ENCODE results near the gene COX8A. TPM values are rescaled to one million over a fixed set of nuclear protein-coding genes. Genes with fewer than 3 reads are reported as not detected.

COX8A gene
- total and polyA plus RNA-seq, 2 of the 13 experiments (the other 11 are each of a cell fraction or from before 2014, with no cell fraction given) = 202 to 406 TPM

DNA sequence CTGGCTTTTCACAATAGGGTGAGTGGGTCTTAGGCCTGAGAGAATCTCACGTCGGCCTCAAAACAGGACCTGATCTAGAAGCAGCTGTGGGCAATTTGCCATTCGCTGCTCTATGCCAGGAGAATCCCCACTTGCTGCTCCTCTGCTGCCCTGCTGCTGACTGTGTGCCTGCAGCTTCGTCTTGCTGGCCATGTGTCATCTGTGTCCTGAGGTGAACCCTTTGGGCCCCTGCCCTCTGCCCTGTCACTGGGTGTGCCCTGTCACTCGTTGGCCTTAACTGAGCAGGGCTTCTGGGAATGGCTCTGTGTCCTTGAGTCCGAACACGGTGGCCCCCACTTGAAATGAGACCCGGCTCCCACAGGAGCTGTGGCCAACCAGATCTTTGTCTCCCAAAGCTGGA, 29.4 kb upstream of the COX8A start (continued):
- no peak for TF ChIP-seq ZNF382 (CRISPR knock-in tag; IDR thresholded peaks at IDR 0.05; ENCODE audit: borderline replicate concordance)
- TF ChIP-seq NFYB (CRISPR knock-in tag; IDR thresholded peaks at IDR 0.05) = no peak
- TF ChIP-seq NPAS2 (CRISPR knock-in tag; IDR thresholded peaks at IDR 0.05; ENCODE audit: borderline replicate concordance) = no peak
- TF ChIP-seq, protein P1, sequence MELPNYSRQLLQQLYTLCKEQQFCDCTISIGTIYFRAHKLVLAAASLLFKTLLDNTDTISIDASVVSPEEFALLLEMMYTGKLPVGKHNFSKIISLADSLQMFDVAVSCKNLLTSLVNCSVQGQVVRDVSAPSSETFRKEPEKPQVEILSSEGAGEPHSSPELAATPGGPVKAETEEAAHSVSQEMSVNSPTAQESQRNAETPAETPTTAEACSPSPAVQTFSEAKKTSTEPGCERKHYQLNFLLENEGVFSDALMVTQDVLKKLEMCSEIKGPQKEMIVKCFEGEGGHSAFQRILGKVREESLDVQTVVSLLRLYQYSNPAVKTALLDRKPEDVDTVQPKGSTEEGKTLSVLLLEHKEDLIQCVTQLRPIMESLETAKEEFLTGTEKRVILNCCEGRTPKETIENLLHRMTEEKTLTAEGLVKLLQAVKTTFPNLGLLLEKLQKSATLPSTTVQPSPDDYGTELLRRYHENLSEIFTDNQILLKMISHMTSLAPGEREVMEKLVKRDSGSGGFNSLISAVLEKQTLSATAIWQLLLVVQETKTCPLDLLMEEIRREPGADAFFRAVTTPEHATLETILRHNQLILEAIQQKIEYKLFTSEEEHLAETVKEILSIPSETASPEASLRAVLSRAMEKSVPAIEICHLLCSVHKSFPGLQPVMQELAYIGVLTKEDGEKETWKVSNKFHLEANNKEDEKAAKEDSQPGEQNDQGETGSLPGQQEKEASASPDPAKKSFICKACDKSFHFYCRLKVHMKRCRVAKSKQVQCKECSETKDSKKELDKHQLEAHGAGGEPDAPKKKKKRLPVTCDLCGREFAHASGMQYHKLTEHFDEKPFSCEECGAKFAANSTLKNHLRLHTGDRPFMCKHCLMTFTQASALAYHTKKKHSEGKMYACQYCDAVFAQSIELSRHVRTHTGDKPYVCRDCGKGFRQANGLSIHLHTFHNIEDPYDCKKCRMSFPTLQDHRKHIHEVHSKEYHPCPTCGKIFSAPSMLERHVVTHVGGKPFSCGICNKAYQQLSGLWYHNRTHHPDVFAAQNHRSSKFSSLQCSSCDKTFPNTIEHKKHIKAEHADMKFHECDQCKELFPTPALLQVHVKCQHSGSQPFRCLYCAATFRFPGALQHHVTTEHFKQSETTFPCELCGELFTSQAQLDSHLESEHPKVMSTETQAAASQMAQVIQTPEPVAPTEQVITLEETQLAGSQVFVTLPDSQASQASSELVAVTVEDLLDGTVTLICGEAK (IDR thresholded peaks at IDR 0.05) = no peak
- TF ChIP-seq, protein P1 (CRISPR knock-in tag; IDR thresholded peaks at IDR 0.05) = peak; percentile 50; the same call in 1 of the 2 replicates
- no peak for TF ChIP-seq RFXANK (CRISPR knock-in tag; IDR thresholded peaks at IDR 0.05)
- TF ChIP-seq ZNF7 (CRISPR knock-in tag; IDR thresholded peaks at IDR 0.05) = no peak
- no peak for TF ChIP-seq EEA1 (CRISPR knock-in tag; IDR thresholded peaks at IDR 0.05; ENCODE audit: borderline replicate concordance)
- TF ChIP-seq, protein P2, sequence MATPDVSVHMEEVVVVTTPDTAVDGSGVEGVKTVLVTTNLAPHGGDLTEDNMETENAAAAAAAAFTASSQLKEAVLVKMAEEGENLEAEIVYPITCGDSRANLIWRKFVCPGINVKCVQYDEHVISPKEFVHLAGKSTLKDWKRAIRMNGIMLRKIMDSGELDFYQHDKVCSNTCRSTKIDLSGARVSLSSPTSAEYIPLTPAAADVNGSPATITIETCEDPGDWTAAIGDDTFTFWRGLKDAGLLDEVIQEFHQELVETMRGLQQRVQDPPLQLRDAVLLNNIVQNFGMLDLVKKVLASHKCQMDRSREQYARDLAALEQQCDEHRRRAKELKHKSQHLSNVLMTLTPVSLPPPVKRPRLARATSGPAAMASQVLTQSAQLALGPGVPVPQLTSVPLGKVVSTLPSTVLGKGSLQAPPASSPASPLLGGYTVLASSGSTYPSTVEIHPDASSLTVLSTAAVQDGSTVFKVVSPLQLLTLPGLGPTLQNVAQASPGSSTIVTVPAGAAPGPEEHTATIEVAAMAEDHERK (CRISPR knock-in tag; IDR thresholded peaks at IDR 0.05; ENCODE audit: low read depth) = no peak
- TF ChIP-seq FOXC1 (CRISPR knock-in tag; IDR thresholded peaks at IDR 0.05; ENCODE audit: borderline replicate concordance) = 0 out of 2 replicates have a peak, but pooled peaks have one; percentile 25
- TF ChIP-seq, protein P3, sequence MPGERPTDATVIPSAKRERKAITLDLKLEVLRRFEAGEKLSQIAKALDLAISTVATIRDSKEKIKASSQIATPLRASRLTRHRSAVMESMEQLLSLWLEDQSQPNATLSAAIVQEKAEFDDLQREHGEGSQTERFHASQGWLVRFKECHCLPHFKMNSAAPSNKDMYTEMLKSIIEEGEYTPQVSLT (CRISPR knock-in tag; IDR thresholded peaks at IDR 0.05; ENCODE audit: borderline replicate concordance, low read depth) = no peak
- TF ChIP-seq GTF3A (CRISPR knock-in tag; conservative IDR thresholded peaks at IDR 0.05) = no peak
- peak; percentile 76 to 83 for TF ChIP-seq NR2F1 (CRISPR knock-in tag; IDR thresholded peaks at IDR 0.05)
- no peak for TF ChIP-seq ZSCAN30 (CRISPR knock-in tag; IDR thresholded peaks at IDR 0.05)
- TF ChIP-seq, protein P4, sequence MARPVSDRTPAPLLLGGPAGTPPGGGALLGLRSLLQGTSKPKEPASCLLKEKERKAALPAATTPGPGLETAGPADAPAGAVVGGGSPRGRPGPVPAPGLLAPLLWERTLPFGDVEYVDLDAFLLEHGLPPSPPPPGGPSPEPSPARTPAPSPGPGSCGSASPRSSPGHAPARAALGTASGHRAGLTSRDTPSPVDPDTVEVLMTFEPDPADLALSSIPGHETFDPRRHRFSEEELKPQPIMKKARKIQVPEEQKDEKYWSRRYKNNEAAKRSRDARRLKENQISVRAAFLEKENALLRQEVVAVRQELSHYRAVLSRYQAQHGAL (CRISPR knock-in tag; IDR thresholded peaks at IDR 0.05; ENCODE audit: not compliant biosample characterization) = no peak
- TF ChIP-seq KAT2B (IDR thresholded peaks at IDR 0.05; ENCODE audit: borderline replicate concordance, low read depth, low read length) = no peak
- no peak for TF ChIP-seq GFI1 (CRISPR knock-in tag; IDR thresholded peaks at IDR 0.05; ENCODE audit: borderline replicate concordance)
- TF ChIP-seq NRL (CRISPR knock-in tag; IDR thresholded peaks at IDR 0.05; ENCODE audit: borderline replicate concordance) = no peak
- TF ChIP-seq, protein P5, sequence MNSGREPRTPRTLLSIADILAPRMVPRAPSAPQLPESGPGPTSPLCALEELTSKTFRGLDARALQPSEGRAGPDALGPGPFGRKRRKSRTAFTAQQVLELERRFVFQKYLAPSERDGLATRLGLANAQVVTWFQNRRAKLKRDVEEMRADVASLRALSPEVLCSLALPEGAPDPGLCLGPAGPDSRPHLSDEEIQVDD (CRISPR knock-in tag; IDR thresholded peaks at IDR 0.05; ENCODE audit: borderline replicate concordance) = no peak

Measured in HepG2 (cell line).